ENCODE measurements around the gene ATG9B. TPM values are rescaled to one million over a fixed set of nuclear protein-coding genes. Genes with fewer than 3 reads are reported as not detected.

Gene ATG9B
- total RNA-seq, 6 experiments from 2014 or later: 0.11 to 0.94 (median 0.18) TPM

- Mint-ChIP-seq H3K27ac (peak overlapping the region; percentile 95), H3K4me3 (peak overlapping the region; percentile 97), H3K27me3 (ENCODE audit: insufficient read depth) (no peaks in the 10 kb centered on the region; the same call in 1 of the 2 replicates), H3K9me3 (no peaks in the 10 kb centered on the region), H3K4me1 (ENCODE audit: low read depth) (peaks cover 49% of the 10 kb centered on the region), H3K36me3 (ENCODE audit: low read depth) (no peaks in the 10 kb centered on the region)
- peak; percentile 99 for DNase-seq
- no peak for TF ChIP-seq CTCF (IDR thresholded peaks at IDR 0.05)
Observed at GRCh38 chr7:151057989-151058780, 33.9 kb upstream of the ATG9B start.

DNA sequence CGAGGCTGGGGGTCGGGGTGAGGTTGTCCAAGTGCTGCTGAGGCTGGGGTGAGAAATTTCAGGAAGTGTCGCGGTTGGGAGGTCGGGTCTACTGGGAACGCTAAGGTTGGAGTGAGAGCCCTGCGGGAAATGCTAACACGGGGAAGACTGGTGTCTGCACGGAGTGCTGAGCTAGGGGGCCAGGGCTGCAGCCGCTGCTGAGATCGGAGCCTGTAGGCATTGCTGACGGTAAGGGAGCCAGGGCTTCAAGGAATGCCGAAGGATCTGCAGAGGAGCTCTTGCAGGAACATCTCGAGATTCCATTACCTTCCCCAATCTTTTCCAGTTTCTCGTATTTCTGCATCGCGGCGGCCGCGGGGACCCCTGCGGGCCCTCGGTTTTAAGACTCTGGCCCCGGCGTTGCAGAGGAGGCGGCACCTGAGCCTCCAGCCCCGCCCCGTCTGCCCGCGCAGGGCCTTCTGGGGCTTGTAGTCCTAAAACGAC is 33.3 kb upstream of the ATG9B start, which contains the start of gene CDK5:
CDK5 (minus strand) TSS at position 392 of the 483 bp plus-strand sequence; CDS start at position 343, 49 bp downstream.
- no peaks in the 10 kb centered on the region; the same call in 1 of the 2 replicates for H3K36me3 Mint-ChIP-seq (ENCODE audit: low read depth)
- no peak for TF ChIP-seq CTCF (IDR thresholded peaks at IDR 0.05)
- peak within 1 kb of the TSS; percentile 97 for H3K4me3 Mint-ChIP-seq
- no peak for DNase-seq
- H3K27me3 Mint-ChIP-seq (ENCODE audit: insufficient read depth): no peaks in the 10 kb centered on the region; the same call in 1 of the 2 replicates
- H3K27ac Mint-ChIP-seq: peak within 1 kb of the TSS; percentile 95
- peaks cover 43% of the 10 kb centered on the region for H3K4me1 Mint-ChIP-seq (ENCODE audit: low read depth)
- H3K9me3 Mint-ChIP-seq: no peaks in the 10 kb centered on the region

- Mint-ChIP-seq H3K4me3 (peak overlapping the region; percentile 97), H3K27me3 (ENCODE audit: insufficient read depth) (no peaks in the 10 kb centered on the region; the same call in 1 of the 2 replicates), H3K27ac (peak overlapping the region; percentile 60), H3K9me3 (no peaks in the 10 kb centered on the region), H3K36me3 (ENCODE audit: low read depth) (no peaks in the 10 kb centered on the region; the same call in 1 of the 2 replicates), H3K4me1 (ENCODE audit: low read depth) (peaks cover 42% of the 10 kb centered on the region)
- no peak for TF ChIP-seq CTCF (IDR thresholded peaks at IDR 0.05)
- DNase-seq: no peak
Observed at GRCh38 chr7:151056666-151057505, 32.6 kb upstream of the ATG9B start.

- peaks cover 35% of the 10 kb centered on the region for H3K4me1 Mint-ChIP-seq (ENCODE audit: low read depth)
Observed at GRCh38 chr7:151056283-151056665, 32.0 kb upstream of the ATG9B start.

More at GRCh38 chr7:151056283-151056665, 32.0 kb upstream of the ATG9B start:
- Mint-ChIP-seq H3K4me3 (peak overlapping the region; percentile 97), H3K36me3 (ENCODE audit: low read depth) (no peaks in the 10 kb centered on the region; the same call in 1 of the 2 replicates), H3K9me3 (no peaks in the 10 kb centered on the region), H3K27me3 (ENCODE audit: insufficient read depth) (no peaks in the 10 kb centered on the region; the same call in 1 of the 2 replicates), H3K27ac (no peak overlapping the region)
- TF ChIP-seq CTCF (IDR thresholded peaks at IDR 0.05): no peak
- no peak for DNase-seq
